HG02938 (cell line): ENCODE data around the gene NOL9.
"Not testable (repeated sequence)": the region's sequence is repeated elsewhere in the genome, so short reads cannot be mapped to it uniquely, and the experiment has no call there.

Source experiments
- ATAC-seq: cut with Tn5 transposase; IDR thresholded peaks from one replicate; pipeline ENCODE4 v1.9.1; 2021; ENCODE audit warnings: mild to moderate bottlenecking, moderate library complexity; ENCODE audit not compliant: unreplicated experiment

Gene NOL9

DNA sequence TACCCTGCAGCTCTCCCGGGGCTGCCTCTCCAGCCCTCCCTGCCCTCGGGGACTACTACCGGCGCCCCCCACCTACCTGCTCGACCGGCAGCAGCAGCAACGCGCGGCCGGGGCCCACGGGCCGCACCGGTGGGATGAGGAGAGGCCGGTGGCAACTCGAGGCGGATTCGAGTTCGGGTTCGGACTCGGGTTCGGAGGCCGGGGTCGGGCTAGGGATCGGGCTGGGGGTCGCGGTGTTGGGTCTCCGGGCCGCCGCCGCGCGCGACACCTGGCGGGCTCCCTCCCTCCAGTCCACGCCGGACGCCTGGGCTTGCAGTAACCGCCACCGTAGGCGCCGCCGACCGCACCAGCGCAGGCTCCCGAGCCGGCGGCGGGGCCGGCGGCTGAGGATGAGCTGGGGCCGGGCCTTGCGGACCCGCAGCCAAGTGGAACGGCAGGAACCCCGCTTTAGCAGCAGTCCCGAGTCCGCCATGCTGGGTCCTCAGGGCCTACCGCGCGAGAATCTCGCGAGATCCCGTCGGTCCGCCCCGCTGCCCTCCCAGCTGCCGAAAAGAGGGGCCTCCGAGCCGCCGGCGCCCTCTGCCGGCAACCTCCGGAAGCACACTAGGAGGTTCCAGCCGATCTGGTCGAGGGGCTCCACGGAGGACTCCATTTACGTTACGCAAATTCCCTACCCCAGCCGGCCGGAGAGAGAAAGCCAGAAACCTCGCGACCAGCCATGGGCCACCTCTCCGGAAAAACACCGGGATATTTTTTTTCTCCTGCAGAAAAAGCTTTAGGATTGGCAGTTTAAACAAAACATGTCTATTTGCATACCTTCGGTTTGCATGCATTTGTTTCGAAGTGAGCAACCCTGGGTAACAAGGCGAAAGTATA is at the start of gene NOL9:
Gene NOL9, minus strand, starts transcription at position 483 of the 876 bp plus-strand sequence. Its CDS starts 11 bp downstream, at position 472.
- peak; percentile 91 for ATAC-seq

DNA sequence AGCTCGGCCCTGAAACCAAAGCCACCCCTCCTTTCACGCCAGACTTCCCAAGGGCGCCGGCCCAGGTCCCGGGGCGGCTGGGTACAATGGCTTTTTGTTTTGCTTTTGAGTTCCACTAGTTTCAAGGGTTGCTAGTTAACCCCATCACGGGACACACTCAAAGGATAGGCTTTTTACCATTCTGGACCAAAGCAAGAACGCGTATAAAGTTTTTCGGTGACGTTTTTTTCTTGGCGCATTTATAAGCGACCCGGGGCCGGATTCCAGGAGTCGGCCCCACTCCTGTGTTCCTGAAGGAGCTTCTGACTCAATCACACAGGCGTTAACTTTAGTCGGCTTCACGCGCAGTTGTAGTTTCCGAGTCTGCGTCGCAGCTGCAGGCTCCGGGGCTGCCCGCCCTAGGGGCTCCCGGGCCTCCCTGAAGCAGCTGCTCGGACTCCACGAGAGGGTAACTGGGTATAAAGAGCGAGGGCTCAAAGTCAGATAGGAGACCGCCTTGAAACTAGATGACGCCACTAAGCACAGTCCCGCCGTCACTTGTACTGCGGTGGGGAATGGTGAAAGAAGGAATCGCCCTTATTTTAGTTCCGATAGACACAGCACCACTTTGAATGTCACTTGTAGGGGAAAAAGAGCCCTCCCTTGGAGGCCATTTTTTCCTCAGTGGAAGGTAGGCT is 49.1 kb upstream of the NOL9 start:
- peak; percentile 29 for ATAC-seq

- peak; percentile 41 for ATAC-seq
These were observed 48.4 kb upstream of the NOL9 start, which contains the start of gene KLHL21 for GRCh38 chr1:6602669-6603237. Gene KLHL21, minus strand, starts transcription at chr1:6602869. Its CDS starts 52 bp downstream, at chr1:6602817.

GRCh38 chr1:6601923-6602668 is 47.8 kb upstream of the NOL9 start:
- peak; percentile 34 for ATAC-seq

DNA sequence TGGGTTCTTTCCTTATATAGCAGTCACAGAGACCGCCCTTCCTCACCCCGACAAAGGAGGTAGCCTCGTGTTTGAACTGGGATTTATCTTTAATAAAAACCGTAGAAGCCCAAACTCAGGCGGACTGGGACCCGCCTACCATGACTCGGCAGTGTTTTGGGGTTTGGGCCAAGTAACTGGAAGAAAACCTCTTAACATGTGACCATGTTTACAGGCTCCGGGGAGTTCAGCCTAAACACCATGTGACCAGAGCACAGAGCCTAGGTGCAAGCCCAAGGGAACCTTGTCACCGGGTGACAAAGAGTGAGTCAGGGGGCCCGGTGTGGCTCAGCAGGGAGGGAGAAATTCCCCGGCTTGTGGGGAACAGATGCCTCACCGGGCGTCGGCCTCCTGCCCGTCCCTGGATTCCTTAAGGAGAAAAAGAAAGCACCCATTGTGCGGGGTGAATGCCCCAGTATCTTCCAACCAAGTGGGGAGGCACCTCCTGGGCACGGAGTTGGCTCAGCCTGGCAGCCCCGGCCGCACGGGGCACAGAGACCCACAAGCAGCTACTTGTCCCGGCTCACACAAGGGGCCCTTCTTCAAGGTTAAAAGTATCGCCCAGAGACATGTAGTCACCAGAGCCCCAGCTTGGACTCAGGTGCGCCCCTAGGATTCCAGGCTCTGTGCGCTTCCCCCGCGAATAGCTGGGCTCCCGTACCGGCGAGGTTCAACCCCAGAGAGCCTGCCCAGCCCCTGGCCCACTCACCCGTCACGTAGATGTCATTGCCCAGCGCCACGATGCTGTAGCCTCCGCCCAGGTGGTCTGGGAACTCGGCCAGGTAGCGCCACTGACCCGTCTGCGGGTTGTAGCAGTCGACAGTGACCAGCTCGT is 47.0 kb upstream of the NOL9 start:
- peak; percentile 26 for ATAC-seq

GRCh38 chr1:6600410-6601048 is 46.2 kb upstream of the NOL9 start:
- no peak for ATAC-seq

- ATAC-seq = not testable (repeated sequence)
These were observed 45.7 kb upstream of the NOL9 start for GRCh38 chr1:6599991-6600390.

DNA sequence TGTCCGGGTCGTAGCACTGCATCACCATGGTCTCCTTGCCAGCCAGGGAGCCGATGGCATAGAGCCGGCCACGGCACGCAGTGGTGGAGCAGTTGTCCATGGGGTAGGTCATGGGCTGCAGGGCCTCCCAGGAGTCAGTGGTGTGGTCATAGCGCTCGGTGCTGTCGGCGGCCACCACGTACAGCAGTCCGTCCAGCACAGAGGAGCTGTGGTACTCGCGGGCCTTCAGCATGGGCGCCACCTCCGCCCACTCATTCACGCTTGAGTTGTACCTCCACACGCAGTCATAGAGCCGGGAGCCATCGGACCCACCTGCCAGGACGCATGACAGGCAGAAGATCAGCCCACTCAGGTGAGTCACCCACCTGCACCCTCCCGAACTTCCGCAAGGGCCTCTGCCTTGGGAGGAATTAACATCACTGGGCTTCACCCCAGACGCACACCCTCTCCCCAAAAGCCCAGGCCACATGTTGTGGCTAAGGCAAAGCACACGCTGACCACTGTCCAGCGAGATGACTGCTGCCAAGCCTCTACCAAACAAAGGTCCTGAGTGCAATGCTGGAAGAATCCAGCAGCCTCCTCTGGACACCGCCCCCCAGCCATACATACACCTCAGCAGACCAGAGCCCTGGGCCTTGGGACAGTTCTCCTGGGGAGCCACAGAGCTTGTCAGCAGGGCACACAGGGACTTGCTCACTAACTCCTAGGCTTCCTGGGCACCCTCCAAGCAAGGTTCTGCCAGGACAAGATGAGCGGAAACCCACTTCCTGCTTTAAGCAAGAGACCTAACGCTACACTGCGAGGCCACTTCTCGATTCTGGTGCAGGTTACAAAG is 45.0 kb upstream of the NOL9 start:
- ATAC-seq = no peak

DNA sequence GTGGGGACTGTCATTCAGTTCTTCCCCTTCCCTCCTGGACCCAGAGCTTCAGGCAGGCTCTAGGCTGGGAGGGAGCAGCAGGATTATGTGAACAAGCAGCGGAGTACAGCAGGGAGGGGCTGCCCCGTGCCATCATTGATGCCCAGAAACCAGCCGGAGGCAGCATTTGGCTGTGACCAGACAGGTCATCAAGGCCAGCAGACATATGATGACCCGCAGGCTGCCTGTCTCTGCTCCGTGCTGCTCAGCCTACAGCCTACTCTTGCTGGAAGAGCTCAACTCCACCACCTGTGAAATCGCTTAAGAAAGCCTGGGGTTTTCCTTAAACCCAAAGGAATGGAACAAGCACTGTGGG is 43.4 kb upstream of the NOL9 start:
- no peak for ATAC-seq

DNA sequence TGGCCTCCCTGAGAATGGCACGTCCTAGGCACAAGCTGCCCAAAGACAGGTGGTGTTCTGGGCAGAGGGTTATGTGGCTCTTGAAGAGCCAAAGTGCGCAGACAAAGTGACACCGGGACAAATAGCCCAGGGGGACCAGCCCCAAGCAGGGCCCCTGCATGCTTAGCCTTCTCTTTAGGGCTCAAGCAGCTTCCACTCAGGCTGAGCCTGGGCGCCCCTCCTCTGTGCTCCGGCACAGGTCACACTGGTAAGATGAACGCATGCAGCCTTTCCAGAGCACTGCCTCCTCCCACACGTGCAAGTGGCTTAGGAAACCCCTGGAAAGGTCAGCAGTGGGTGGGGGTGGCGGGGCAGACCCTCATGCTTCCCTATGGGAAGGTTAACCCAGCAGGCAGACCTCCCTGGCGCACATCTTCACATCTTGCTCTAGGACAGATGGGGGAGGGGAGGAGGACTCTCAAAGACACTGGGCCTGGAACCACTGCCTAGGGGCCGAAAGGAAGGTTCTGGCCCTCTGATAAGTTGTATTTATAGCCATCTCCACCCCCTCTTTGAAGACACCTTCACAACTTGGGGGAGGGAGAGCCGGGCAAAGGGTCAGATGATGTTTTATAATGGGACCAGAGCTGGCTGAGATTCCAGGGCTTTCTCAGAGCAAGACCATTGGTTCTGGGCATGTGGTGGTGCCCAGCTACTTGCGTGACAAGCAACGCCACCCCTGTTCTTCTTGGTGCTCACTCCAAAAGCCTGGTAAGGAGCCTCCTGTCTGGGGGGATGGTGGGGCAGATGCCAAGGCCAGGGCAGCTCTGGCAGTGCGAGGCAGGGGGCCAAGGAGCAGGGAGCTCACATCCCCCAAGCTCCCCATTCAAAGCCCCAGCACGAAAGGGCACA is 42.8 kb upstream of the NOL9 start:
- ATAC-seq = no peak

DNA sequence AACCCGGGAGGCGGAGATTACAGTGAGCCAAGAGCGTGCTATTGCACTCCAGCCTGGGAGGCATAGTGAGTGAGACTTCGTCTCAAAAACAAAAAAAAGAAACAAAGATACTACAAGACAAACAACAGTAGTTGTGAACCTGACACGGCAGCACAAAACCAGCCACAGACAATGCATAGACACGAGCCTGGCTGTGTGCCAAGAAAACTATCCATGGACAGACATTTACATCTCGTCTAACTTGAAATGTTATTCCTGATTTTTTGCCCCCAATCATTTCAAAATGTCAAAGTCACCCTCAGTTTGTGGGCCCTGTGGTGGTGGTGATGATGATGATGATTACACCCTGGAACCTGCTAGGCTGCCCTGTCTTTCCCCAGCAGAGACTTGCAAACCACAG is 42.0 kb upstream of the NOL9 start:
- no peak for ATAC-seq

DNA sequence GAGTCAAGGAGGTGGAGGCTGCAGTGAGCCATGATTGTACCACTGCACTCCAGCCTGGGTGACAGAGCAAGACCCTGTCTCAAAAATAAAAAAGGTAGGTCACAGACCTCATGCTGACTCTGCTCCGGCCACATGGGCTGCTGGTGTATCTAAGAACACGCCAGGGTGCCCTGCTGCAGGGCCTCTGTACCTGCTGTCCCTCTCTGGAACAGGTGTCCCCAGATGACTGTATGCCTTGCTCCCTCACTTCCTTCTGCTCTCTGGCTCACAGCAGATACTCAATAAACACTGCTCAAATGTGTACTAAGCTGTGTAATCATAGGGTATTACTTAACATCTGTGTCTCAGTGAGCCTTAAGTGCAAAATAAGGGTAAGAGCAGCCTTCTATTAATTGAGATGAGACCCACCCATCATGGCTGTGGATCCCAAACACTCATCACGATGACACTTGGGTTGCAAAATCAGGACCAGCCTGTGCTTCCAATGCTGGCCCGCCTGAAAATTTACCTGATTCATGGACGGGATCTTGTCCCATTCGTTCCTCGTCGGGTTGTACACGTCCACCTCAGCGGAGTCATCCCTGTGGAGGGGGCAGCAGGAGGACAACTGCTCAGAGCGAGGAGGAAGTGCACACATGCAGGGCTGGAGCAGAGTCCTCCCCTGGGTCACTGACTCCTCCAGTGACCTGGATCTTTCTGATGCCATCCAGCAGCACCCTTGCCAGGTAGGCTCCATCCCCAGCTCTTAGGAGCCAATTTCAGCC is 40.8 kb upstream of the NOL9 start:
- no peak for ATAC-seq

DNA sequence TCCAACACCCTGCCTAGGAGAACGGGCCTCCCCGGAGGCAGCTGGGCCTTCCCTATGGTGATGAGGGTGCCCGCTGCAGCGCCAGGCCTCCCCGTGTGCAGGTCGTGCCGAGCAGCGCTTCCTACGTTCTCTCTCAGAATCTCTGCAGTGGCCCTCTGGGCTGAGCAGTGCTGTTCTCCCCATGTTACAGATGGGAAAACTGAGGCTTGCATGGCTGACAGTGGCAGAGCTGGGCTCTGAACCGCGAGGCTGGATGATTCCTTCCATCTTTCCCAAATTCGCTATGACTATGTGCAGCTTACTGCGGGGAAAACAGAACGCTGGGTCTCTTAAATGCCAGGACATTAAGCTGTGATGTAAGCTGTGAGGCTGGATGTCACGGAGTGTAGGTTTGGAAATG is 39.5 kb upstream of the NOL9 start:
- no peak for ATAC-seq

GRCh38 chr1:6592865-6593593 is 38.7 kb upstream of the NOL9 start:
- no peak for ATAC-seq

DNA sequence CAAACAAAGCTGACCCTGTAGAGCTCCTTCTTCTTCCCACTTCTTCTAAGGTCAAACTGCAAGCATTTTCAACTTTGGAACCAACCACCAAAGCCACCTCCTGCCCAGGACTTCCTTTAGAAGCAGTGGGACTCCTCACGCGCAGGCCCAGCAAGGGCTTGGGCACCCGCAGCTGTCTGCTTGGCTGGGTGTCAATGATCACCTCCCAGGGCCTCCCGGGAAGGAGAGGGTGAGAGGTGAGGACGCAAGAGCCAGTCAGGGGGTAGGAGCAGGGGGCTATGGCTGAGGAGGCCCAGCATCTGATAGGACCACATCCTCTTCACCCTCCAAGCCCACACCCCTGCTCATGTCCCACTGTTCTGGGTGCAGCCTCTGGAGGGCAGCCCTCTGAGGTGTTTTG is 38.1 kb upstream of the NOL9 start:
- no peak for ATAC-seq

- no peak for ATAC-seq
These were observed 37.3 kb upstream of the NOL9 start for GRCh38 chr1:6591644-6592043.
